ENCODE results near the gene TRPV3. TPM values are rescaled to one million over a fixed set of nuclear protein-coding genes. Genes with fewer than 3 reads are reported as not detected.

TRPV3 gene
- total and polyA plus RNA-seq, 2 of the 8 experiments (the other 6 are each of a cell fraction or from before 2014, with no cell fraction given) = 0.56 to 1.0 TPM

DNA sequence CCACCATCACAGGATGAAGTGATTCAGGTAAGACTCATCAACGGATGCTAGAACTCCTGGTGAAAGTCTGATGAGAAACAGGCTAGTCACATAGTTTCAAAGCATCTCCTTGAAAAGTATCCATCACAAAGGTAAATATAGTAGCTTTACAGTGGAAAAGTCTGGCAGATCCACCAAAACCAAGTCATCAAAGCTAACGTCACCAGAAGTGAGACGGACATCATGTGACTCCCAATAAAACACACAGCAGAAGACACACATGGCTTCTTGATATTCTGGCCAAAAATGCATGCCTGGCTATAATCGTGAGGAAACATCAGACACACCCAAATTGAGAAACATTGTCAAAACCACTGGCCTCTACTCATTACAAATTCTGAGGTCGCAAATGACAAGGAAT lies 17.9 kb upstream of the TRPV3 start:
- DNase-seq (ENCODE audit: low read depth in 1 of 2, low spot score in 2 of 2) = no peak

More for the DNA sequence above, 17.9 kb upstream of the TRPV3 start:
- no peak overlapping the region for H3K14ac ChIP-seq (ENCODE audit: insufficient read length)
- ChIA-PET POLR2A (ENCODE audit: partially characterized antibody) (no interaction called here), CTCF (ENCODE audit: partially characterized antibody) (interaction anchor here (0.6 to 1.0 kb wide), 3 partner anchors 11 to 57 kb away, joined by 3 read pairs; no protein-coding TSS in a partner anchor)
- no peaks in the 10 kb centered on the region for H3K4me1 ChIP-seq (replicated peaks in 1 of 4; ENCODE audit: control insufficient read depth in 3 of 4, insufficient read depth in 4 of 4, low read length in 3 of 4)
- H2BK120ac ChIP-seq (replicated peaks; ENCODE audit: low read depth, low read length) = no peak overlapping the region
- no peak overlapping the region for H2BK15ac ChIP-seq (ENCODE audit: low read length)
- H2AK5ac ChIP-seq (ENCODE audit: low read depth, low read length) = no peak overlapping the region
- no peak overlapping the region for H2BK12ac ChIP-seq (ENCODE audit: low read depth, low read length)
- no peak overlapping the region for H3K56ac ChIP-seq (replicated peaks; ENCODE audit: insufficient read length, low read depth, low read length)
- H3K23ac ChIP-seq (ENCODE audit: insufficient read length) = no peak overlapping the region
- H3K18ac ChIP-seq (ENCODE audit: extremely low read depth, low read length) = no peak overlapping the region
- peaks cover 0 to 9% (median 3%) of the 10 kb centered on the region in 4 experiments; a peak in 3 of 8 replicates for H3K36me3 ChIP-seq (ENCODE audit: control insufficient read depth in 2 of 4, insufficient read depth in 4 of 4, low read length in 3 of 4)
- 90% methylated on average over 5 of the region's 5 CpGs; no CpG with 5 or more reads in 1 of the 2 experiments for WGBS, 2 experiments (ENCODE audit: extremely low coverage in 1 of 2, insufficient coverage in 1 of 2, insufficient read length in 1 of 2, insufficient replicate concordance in 2 of 2, low coverage in 1 of 2, low lambda C conversion rate in 2 of 2, missing lambda C conversion rate in 1 of 2)
- no peak overlapping the region for H2BK5ac ChIP-seq (ENCODE audit: low read depth, low read length)
- H3K4me3 ChIP-seq (ENCODE audit: extremely low read depth in 1 of 4, insufficient read depth in 2 of 4, low read depth in 3 of 4, low read length in 4 of 4) = no peak overlapping the region
- H3K9ac ChIP-seq (replicated peaks in 1 of 4; ENCODE audit: extremely low read depth in 1 of 4, low read depth in 3 of 4, low read length in 3 of 4) = no peak overlapping the region
- H3K23me2 ChIP-seq (ENCODE audit: low read depth, low read length) = no peaks in the 10 kb centered on the region
- H4K8ac ChIP-seq (ENCODE audit: extremely low read depth, insufficient read depth, low read length) = no peak overlapping the region; the same call in 1 of the 2 replicates
- H4K91ac ChIP-seq (replicated peaks; ENCODE audit: insufficient read length, low read length) = no peak overlapping the region
- no peak overlapping the region for H4K5ac ChIP-seq (ENCODE audit: insufficient read length, low read depth, low read length)
- no peaks in the 10 kb centered on the region for H3K9me3 ChIP-seq (ENCODE audit: insufficient read depth in 2 of 2, low read depth in 1 of 2, low read length in 1 of 2)
- H3K27ac ChIP-seq (ENCODE audit: low read depth, low read length) = no peak overlapping the region
- H3K4me2 ChIP-seq (ENCODE audit: insufficient read depth in 1 of 2, low read depth in 2 of 2, low read length in 2 of 2) = no peak overlapping the region
- no peaks in the 10 kb centered on the region for H3K79me1 ChIP-seq (ENCODE audit: low read depth, low read length)
- H2BK20ac ChIP-seq (ENCODE audit: low read length) = no peak overlapping the region
- no peaks in the 10 kb centered on the region for H3K79me2 ChIP-seq (ENCODE audit: control insufficient read depth in 1 of 2, insufficient read depth in 2 of 2, low read length in 2 of 2)
- no peaks in the 10 kb centered on the region for H3K27me3 ChIP-seq (replicated peaks in 1 of 4; ENCODE audit: control insufficient read depth in 3 of 4, extremely low read depth in 1 of 4, insufficient read depth in 3 of 4, low read length in 3 of 4)
- no peak for FAIRE-seq
- no peak for TF ChIP-seq GABPA (IDR thresholded peaks at IDR 0.05; ENCODE audit: borderline replicate concordance, insufficient read depth, low read length)
- no peak for TF ChIP-seq BCL11A (IDR thresholded peaks at IDR 0.05; ENCODE audit: low read depth in 2 of 2, low read length in 2 of 2)
- TF ChIP-seq MAFK (IDR thresholded peaks at IDR 0.05; ENCODE audit: low read depth, low read length) = no peak
- no peak for TF ChIP-seq TAF7 (optimal IDR thresholded peaks at IDR 0.05; ENCODE audit: borderline replicate concordance, low read depth, low read length)
- no peak for TF ChIP-seq YY1 (IDR thresholded peaks at IDR 0.05; ENCODE audit: low read depth, low read length)
- no peak for TF ChIP-seq CTBP2 (IDR thresholded peaks at IDR 0.05; ENCODE audit: borderline replicate concordance, insufficient read depth, insufficient read length, low read length)
- no peak for TF ChIP-seq FOSL1 (IDR thresholded peaks at IDR 0.05; ENCODE audit: insufficient read depth, low read depth, low read length)
- TF ChIP-seq SIRT6 (IDR thresholded peaks at IDR 0.05; ENCODE audit: low read length) = no peak
- no peak for TF ChIP-seq TEAD4 (IDR thresholded peaks at IDR 0.05; ENCODE audit: low read depth, low read length)
- TF ChIP-seq MAX (IDR thresholded peaks at IDR 0.05) = no peak
- no peak for TF ChIP-seq RFX5 (IDR thresholded peaks at IDR 0.05; ENCODE audit: borderline replicate concordance, low read depth, low read length)
- no peaks in the 10 kb centered on the region for H4K20me1 ChIP-seq (replicated peaks in 1 of 2; ENCODE audit: control insufficient read depth in 1 of 2, insufficient read depth in 2 of 2, low read length in 2 of 2)
- H2AFZ ChIP-seq (ENCODE audit: low read length) = no peak overlapping the region
- no peak overlapping the region for H3K4ac ChIP-seq (replicated peaks; ENCODE audit: insufficient read length, low read depth, low read length)

Measured in H1 (cell line).